HG03460 (cell line): ENCODE results near the gene XKR7.

Source experiments
- ATAC-seq: cut with Tn5 transposase; IDR thresholded peaks from one replicate; pipeline ENCODE4 v1.9.1; 2021; ENCODE audit not compliant: unreplicated experiment

Gene XKR7

DNA sequence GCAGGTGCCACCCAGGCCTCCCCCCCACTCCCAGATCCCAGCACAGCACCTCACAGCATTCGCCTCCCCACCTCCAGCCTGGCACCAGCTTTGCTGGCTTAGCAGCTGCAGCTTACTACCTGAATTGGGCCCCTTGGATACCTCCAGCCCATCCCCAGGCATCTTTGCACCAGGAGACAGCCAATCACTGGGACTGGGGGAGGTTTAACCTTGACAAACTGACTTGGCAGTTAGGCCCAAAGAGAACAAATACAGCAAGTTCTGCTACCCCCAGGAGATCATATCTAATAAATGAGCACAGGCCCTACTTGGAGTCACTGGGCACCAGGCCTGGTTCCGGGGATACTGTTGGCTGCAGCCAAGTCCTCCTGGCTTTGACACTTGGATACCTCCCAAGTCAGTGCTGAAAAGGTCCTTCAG is 24.9 kb upstream of the XKR7 start:
- no peak for ATAC-seq

DNA sequence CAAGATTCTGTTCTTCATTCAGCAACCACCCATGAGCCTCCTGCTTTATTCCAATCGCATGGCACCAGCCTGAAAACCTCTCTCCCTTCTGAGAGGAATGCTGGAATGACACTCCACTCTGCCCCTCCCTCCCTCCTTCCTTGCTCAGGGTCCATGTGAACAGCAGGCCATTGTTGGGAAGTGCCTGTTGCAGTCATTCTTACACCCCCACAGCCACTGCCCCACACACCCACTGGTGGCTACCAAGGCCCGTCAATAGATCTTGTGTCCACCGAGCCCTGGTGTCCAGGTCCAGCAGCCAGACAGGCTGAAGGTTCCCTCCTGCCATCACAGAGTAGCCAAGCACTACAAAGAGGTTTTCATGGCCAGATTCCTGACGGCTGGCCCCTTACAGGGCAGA is 22.6 kb upstream of the XKR7 start:
- ATAC-seq: no peak

DNA sequence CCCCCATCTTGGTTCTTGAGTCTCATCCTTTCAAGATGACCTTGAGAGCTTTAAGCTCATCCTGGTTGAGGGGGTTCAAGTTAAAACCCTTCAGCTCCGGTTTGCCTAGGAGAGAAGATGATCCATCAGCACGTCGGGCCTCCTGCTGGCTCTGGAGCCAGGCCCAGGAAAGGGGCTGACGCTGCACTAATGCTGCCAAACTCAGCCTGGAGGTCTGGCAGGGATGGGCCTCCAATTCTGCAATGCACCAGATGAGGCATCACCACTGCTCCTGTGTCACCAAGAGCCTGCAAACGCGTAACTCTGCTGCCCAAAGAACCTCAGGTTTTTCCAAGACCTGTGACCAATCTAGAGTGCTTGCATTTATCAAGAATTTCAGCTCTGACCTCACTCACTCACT is 22.2 kb upstream of the XKR7 start:
- ATAC-seq: no peak

DNA sequence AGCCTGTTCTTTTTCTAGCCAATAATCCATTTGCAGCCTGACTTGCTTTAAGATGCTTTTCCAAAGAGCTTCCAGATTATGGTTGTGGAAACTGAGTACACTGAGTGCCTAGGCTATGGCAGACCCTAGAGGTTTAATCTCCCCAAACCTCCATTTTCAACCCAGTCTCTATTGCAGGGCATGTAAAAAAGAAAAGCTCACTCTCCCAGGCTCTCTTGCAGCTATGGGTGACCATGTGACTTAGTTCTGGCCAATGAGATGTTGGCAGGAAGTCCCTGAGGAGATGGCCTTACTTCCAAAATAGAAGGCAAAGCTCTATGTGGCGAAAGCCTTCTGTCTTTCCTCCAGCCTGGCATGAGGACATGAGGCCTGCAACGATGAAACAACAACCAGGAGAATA is 19.9 kb upstream of the XKR7 start:
- no peak for ATAC-seq

DNA sequence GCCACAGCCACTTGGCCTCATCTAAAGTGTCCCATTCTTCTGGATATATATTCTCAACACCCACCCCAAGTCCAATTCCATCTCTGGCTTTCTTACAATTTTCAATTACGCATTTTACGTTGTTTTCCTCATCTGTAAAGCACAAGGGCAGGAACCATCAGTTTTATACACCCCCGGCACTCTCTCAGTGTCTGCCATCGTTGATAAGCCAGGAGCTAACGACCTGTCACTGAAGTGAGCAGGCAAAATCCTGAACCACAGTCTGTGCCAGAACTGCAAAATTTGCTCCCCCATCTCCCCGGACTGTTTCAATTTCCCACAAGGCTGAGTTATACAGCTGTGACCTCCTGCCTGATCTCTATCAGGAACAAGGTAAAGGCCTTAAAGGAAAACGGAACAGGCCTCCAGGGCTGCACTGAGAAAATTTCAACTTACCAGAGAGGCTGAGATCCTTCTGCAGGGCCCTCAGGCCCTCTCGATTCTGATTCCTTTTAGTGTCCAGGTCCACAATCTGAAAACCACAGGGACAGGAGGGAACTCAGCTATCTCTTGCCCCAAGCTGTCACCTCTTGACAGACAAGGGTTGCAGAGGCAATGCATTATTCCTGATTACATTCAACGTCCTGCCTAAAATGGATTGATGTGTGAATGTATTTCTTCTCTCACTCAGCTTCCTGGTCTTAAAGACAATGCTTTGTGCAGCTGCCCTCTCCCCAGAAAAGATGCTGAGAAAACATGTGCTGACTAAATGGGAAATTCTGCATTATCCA is 17.9 kb upstream of the XKR7 start:
- no peak for ATAC-seq

DNA sequence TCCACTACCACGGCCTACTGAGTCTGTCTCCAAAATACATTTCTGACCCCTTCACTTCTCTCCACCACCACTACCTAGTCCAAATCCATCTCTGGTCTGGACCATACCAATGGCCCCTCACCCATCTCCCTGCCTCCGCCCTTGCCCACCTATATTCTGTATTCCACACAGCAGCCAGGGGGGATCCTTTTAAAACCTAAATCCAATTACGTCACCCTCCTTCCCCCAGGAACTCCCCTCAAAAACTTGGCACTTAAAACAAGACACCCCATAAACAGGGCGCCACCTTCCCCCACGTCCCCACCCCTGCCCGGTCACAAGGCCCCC is 16.8 kb upstream of the XKR7 start:
- ATAC-seq: no peak

DNA sequence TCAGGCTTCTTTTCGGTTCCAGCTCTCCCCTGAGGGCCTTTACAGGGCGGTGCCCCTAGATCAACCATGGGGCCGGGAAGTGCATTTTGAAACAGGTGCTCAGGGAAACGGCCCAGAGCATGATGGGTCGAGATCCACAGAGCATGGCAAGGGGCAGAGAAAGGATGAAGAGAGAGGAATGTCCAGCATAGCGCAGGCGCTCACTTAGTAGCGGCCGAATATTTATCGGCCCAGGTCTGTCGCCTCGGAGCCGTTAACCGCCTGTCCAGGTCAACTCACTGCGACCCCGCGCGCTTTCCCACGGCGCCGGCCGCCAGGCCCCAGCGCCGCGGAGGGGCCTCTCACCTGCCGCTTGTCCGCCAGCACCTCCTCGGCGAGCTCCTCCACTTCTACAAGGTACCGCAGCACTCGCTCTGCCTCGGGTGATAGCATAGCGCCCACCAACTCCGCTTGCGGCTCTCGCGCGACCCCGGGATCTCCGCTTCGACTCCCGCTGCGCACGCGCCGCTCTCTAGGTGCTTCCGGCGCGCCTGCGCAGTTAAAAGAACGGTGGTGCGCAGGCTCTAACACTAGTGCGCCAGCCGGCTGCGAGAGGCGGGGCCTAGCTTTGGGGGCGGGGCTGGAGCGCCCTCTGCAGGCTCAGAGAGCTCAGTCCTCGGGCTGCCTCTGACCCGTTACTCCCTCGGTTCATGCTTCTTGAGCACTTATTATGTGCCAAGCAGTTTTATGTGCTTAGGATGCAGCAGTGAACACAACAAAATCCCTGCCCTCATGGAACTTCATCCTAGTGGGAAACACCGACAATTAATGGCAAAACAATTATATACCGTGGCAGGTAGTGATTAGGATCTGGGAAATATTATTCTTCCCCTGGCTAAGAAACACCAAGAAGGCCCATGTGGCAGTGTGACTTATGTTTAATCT is 16.2 kb upstream of the XKR7 start, which contains the start of gene PDRG1:
TSS of gene PDRG1 (minus strand) at position 517 of the 924 bp plus-strand sequence. CDS start at position 432, 85 bp downstream.
- ATAC-seq: peak; percentile 87

DNA sequence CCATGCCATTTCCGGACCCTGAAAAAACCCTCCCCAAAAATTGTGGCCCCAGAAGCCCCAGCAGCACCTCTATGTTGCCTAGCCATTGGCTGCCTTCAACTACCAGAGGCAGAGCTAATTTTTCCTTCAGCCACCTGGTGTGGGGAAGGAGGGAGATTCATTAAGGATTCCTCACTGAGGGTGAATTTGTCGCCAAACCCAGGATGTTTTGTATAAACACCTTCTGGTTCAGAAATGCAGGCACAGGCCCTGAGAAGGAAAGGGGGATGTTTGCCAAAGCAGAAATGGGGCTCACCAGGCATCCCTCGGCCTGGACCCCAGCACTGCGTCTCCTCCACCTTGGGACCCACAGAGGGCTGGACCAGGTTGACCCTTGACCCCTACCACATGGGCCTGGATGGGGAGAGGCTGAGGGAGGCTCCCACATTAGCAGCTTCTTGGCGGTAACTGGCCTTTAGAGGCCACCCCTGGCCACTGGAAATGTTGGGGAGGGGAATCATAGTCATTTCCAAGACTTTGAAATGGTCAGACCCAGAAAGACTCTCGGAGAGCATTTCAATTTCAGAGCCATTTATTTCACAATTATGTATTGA is 14.3 kb upstream of the XKR7 start:
- no peak for ATAC-seq

DNA sequence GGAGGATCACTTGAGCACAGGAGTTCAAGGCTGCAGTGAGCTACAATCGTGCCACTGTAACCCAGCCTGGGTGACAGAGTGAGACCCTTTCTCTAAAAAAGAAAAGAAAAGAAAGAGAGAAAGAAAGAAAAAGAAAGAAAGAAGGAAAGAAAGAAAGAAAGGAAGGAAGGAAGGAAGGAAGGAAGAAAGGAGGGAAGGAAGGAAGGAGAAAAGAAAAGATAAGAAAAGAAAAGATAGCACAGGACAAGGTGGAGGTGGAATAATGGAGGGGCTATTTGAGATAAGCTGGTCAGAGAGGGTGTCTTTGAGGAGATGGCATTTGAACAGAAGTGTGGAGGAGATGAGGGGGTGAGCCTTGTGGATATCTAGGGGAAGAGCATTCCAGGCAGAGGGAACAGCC is 13.5 kb upstream of the XKR7 start:
- ATAC-seq: no peak

DNA sequence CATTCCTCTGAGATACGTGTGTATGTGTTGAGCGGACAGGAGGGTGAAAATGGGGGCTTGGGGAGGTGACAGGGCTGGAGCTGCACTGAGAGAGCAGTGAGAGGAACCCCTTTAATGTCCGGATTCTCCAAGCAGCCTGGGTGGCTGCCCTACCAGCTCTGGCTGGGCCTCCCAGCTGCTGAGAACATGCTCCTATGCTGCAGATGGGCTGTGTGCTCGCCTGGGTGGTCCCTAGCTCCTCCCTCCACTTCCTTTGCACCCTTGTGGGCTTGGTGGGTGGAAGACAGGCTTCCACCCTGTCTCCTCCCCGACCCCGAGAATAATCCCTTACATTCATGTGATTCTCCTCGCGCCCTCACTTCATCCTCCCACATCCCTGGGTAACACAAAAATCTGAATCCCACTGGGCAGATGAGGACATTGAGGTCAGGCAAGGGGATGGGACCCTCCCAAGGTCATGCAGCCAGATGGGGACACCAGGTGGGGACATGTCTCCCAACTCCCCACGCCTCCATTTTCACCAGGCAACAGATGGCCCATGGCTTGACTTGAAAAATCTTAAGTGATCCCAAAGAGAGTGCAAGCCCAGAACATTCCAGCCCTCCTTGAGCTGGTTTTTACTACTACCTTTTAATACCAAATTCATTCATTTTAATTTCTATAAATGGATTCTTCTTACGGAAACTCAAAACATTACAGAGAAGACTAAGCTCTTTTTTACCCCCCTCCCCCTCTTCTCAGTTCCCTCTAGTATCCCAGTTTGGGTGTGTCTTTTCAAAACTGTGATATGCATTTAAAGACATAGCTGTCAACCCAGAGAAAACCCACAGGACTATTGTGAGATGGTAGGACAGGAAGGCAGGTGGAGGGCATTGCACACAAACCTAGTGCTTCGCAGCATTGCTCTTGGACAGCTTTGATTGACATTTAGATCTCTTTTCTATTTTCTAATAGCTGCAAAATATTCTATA is 11.1 kb upstream of the XKR7 start:
- no peak for ATAC-seq

DNA sequence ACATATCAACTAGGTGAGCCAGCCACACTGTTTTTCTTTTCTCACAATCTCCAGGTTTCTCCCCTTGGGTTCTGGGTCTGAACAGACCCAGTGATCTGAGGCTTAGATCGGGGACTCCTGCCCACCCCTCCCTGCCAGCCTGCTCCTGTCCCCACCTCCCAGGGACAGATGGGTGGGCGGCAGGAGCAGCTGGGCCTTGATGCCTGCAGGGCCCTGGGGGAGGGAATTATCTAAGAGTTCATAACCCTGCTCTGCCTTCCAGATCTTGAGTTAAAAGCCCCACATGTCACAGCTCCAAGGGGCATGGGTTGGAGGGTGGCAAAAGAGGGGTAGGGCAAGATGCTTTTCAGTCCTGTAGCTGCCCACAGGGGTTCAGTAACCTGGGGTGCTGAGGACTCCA is 5.2 kb upstream of the XKR7 start:
- no peak for ATAC-seq

DNA sequence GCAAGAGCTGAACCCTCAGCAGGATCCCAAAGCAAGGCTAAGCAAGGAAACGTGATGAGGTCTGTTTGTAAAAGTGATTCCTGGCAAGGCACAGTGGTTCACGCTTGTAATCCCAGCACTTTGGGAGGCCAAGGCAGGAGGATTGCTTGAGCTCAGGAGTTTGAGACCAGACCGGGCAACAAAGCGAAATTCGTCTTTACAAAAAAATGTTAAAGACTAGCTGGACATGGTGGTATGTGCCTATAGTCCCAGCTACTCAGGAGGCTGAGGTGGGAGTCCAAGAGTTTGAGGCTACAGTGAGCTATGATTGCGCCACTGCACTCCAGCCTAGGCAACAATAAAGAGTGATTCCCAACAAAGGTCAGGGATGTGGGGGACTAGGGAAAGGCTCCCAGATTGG is 4.1 kb upstream of the XKR7 start:
- no peak for ATAC-seq

DNA sequence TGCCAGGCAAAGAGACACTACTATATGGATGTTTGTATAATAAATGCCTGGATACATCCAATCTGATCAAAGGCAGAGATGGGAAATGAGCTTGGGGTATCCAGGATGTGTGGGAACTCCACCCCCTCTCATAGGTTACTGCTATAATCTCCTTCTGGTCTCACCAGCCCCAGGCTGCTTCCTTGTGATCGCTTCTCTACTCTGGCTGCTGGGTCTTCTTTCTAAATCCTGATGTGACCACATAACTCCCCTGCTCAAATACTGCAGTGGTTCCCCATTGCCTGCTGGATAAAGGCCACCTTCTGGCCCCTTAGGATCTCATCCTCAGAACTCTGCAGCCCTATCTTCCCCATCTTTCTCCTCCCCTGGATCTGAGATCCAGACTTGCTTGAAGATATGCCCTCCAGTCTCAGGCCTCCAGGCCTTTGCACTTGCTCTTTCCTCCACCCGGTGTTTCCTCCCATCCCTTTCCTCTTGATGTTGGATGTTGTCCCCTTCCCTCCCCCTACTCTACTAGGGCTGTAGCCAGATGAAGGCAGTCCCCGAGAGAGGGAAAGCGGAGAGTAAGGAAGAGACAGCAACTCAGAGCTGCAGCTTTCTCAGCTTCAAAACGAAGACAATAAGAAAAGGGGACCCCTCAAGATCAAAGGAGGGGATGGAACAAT is 828 bp upstream of the XKR7 start:
- no peak for ATAC-seq

DNA sequence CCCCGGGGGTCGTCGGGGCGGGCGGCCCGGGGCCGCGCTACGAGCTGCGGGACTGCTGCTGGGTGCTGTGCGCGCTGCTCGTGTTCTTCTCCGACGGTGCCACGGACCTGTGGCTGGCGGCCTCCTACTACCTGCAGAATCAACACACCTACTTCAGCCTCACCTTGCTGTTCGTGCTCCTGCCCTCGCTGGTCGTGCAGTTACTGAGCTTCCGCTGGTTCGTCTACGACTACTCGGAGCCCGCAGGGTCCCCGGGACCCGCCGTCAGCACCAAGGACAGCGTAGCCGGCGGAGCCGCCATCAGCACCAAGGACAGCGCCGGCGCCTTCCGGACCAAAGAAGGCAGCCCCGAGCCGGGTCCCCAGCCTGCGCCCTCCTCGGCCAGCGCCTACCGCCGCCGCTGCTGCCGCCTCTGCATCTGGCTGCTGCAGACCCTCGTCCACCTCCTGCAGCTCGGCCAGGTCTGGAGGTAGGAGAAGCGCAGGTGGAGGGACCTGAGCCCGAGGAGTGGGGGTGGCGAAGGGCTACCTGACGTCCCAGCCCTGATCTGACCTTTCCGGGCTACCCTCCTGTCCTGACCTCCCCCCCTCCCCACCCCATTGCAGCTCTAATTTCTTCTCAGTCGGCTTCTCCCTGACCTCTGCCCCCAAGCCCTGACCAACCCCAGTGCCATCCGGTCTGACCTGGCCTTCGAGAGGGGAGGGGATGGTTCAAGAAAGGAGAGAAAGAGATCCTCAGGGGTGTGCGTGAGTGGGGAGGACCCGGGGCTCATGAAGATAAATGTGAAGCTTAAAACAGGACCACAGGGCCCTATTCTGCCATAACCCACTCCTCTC is 558 bp downstream of the XKR7 start:
- peak; percentile 52 for ATAC-seq

DNA sequence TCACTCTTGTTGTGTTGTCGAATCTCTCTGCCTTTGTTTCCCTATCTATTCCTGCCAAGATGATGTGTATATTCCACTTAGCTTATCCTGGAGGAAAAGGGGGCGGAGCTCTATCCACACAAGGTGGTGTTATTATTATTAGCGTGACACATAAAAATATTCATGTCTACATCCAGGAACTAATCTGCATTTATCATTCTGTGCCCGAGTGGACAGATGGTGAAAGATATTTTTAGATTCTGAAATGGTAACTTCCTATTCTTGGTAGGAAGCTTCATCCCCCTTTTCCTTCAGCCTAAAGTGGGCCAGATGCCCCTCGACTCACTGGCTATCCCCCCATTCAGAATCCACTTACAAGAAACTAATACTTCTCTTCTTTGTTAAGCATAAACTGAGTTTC is 2.0 kb downstream of the XKR7 start:
- no peak for ATAC-seq

DNA sequence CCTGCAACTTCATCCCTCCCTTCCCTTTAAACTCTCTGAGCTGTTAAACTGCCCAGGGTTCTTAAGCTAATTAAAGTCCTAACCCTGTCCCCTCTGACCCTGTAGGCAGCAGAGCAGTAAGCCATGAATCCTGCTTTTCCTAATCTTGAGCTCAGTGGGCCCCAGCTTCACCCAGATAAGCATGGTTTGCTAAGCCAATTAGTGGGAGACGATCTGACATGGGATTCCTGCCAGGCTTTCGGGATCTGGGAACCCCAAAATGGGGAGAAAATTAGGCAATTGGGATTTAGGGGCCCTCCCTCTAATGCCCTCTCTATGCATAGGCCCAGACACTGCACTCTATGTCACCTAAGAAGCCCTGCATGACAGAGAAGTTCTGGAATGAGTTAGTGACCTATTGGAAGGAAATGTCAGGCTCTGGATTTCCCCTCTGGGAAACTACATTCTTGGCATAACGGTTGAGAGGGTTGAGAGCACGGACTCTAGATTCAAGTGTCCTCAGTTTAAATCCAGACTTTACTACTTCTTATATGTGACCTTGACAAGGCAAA is 4.6 kb downstream of the XKR7 start:
- no peak for ATAC-seq

DNA sequence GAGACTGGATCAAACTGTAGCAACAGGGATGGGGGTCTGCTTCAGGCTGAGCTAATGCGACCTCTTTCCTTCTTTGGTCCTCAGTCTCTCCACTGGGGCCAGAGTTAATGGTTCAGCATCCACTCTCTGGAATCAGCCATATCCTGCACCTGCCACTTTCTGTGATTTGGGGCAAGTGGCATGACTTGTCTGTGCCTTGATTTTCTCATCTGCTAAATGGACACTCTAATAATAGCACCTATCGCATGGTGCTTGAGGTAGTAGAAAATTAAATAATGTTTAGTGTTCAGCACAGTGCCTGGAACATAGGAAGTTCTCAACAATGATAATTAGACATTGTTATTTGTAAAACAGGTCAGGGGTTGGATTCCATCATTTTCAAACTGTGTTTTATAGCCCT is 6.3 kb downstream of the XKR7 start:
- no peak for ATAC-seq

DNA sequence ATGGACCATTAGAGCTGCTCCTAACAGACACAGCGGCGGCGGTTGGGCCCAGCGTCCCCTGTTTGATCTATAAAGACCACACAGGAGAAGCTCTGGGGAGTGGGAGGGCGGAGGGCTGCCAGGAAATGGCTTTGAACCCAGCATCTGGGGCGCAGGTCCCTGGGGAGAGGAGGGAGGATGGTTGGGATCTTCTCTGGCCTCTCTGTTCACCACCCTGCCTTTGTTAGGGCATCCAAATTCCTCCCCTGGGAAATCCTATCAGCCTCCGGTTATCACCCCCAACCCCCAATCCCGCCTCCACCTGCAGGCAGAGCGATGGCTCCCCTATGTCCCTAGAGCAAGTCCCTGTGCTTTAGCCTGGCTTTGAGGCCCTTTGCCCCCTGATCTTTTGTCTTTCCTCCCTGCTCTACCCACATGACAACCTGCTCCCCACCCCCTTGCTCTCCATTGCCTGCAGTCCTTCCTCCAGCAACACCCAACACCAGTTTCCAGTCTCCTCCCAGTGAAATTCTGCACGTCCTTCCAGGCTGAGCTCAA is 7.1 kb downstream of the XKR7 start:
- no peak for ATAC-seq

DNA sequence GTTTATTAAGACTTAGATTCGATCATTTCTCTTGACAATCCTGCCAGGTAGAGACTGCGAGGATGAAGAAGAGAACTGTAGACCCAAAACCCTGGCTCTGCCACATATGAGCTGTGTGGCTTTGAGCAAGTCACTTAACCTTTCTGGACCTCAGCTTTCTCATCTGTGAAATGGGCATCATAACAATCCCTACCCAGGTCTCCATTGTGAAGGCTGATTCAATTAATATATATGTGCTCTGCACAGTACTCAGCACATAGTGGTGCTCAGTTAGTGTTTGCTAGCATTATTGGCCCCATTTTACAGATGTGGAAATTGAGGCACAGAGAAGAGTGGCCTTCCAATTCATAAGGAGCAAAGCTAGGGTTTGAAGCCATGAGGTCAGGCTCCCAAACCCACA is 7.9 kb downstream of the XKR7 start:
- no peak for ATAC-seq
